HS-5 (cell line): ENCODE results near the gene IQCF5.
"Not testable (repeated sequence)": the region's sequence is repeated elsewhere in the genome, so short reads cannot be mapped to it uniquely, and the experiment has no call there.

Experiments used
- DNase-seq: peaks from one replicate; pipeline ENCODE4 v3.0.0-alpha.2; 2012; ENCODE audit warnings: low read depth

The IQCF5 gene

GRCh38 chr3:51875501-51875900 is at the start of gene IQCF5:
TSS of gene IQCF5 (minus strand) at chr3:51875601. CDS start at chr3:51875531, 70 bp downstream.
- DNase-seq = no peak

- DNase-seq = no peak
These were observed 45.7 kb upstream of the IQCF5 start for GRCh38 chr3:51921081-51921578.

GRCh38 chr3:51916418-51916817 is 41.0 kb upstream of the IQCF5 start:
- no peak for DNase-seq

- no peak for DNase-seq
These were observed 32.6 kb upstream of the IQCF5 start for GRCh38 chr3:51908026-51908425.

GRCh38 chr3:51904034-51904823 is 28.8 kb upstream of the IQCF5 start:
- no peak for DNase-seq

GRCh38 chr3:51902361-51902760 is 27.0 kb upstream of the IQCF5 start:
- peak; percentile 10 for DNase-seq

- not testable (repeated sequence) for DNase-seq
These were observed 24.6 kb upstream of the IQCF5 start for GRCh38 chr3:51900043-51900442.

- no peak for DNase-seq
These were observed 22.0 kb upstream of the IQCF5 start for GRCh38 chr3:51897391-51897790.

- no peak for DNase-seq
These were observed 21.4 kb upstream of the IQCF5 start for GRCh38 chr3:51896607-51897305.

- DNase-seq = no peak
These were observed 19.5 kb upstream of the IQCF5 start for GRCh38 chr3:51894939-51895338.

GRCh38 chr3:51894391-51894790 is 19.0 kb upstream of the IQCF5 start:
- DNase-seq = no peak

GRCh38 chr3:51891242-51892039 is 16.0 kb upstream of the IQCF5 start:
- DNase-seq = no peak

- DNase-seq = no peak
These were observed 13.2 kb upstream of the IQCF5 start for GRCh38 chr3:51888463-51889105.

- no peak for DNase-seq
These were observed 12.2 kb upstream of the IQCF5 start for GRCh38 chr3:51887620-51888019.

GRCh38 chr3:51886447-51886846 is 11.0 kb upstream of the IQCF5 start:
- DNase-seq = no peak

- no peak for DNase-seq
These were observed 4.5 kb upstream of the IQCF5 start for GRCh38 chr3:51879937-51880336.

GRCh38 chr3:51876186-51876585 is 785 bp upstream of the IQCF5 start:
- DNase-seq = no peak

- no peak for DNase-seq
These were observed 512 bp downstream of the IQCF5 start for GRCh38 chr3:51874889-51875288.

- no peak for DNase-seq
These were observed 990 bp downstream of the IQCF5 start for GRCh38 chr3:51874411-51874810.

GRCh38 chr3:51873876-51874275 is 1.5 kb downstream of the IQCF5 start:
- DNase-seq = no peak

- no peak for DNase-seq
These were observed 2.1 kb downstream of the IQCF5 start for GRCh38 chr3:51873253-51873766.

GRCh38 chr3:51869304-51869703 is 6.1 kb downstream of the IQCF5 start:
- no peak for DNase-seq
